H1 (cell line): Measurements from ENCODE around the gene PPP4R4. TPM values are rescaled to one million over a fixed set of nuclear protein-coding genes. Genes with fewer than 3 reads are reported as not detected.

ENCODE experiments used
- CHD1 ChIP-seq: IDR thresholded peaks from 2 replicates; pipeline ENCODE4 v1.6.1; 2012; ENCODE audit warnings: low read depth, low read length, improper control_type of control experiment
- KDM4A ChIP-seq: IDR thresholded peaks from one replicate; pipeline ENCODE4 v1.7.1; 2012; ENCODE audit warnings: low read depth, mild to moderate bottlenecking, moderate library complexity, low read length, inconsistent platforms; ENCODE audit not compliant: severe bottlenecking
- POLR2A ChIP-seq, 2 experiments: IDR thresholded peaks; 1 replicate in 1 of 2; 2 replicates in 1 of 2; pipeline ENCODE4 v1.6.1; 2011; ENCODE audit warnings: low read depth in 2 of 2, low read length in 2 of 2, mild to moderate bottlenecking in 2 of 2; ENCODE audit errors: control extremely low read depth in 1 of 2
- SUZ12 ChIP-seq: fragments of 200-600 bp; sonication (generic); IDR thresholded peaks from 2 replicates; pipeline ENCODE4 v1.6.1; 2012; ENCODE audit warnings: mild to moderate bottlenecking, inconsistent platforms, low read length, moderate library complexity, mixed read lengths
- TAF7 ChIP-seq: optimal IDR thresholded peaks from 2 replicates; pipeline ENCODE3; 2011; ENCODE audit warnings: low read depth, mild to moderate bottlenecking, inconsistent platforms, low read length, moderate library complexity, borderline replicate concordance
- YY1 ChIP-seq: IDR thresholded peaks from 2 replicates; pipeline ENCODE4 v1.6.1; 2011; ENCODE audit warnings: low read depth, mild to moderate bottlenecking, low read length
- polyA plus RNA-seq, 7 experiments: library from polyadenylated mRNA; depleted of rRNA in 3 of 7; stranded (reverse) in 5 of 7; unstranded in 2 of 7; fragments of >200 nt in 5 of 7; fragments of 200-250 nt in 2 of 7; gene quantifications; 1 replicate in 5 of 7; 2 replicates in 1 of 7; 4 replicates in 1 of 7; pipeline versions ENCODE4 v1.2.1 to v1.2.3, GENCODE V29; 2011 to 2013; ENCODE audit warnings: missing spikeins in 2 of 7, mixed read lengths in 2 of 7
- total RNA-seq: library from RNA; stranded (reverse); fragmentation: NEBNext Ultra II Directional; extraction: Animal tissue kit (Norgen Biotek cat#: 25700); gene quantifications from 2 replicates; pipeline ENCODE4 v1.2.1, GENCODE V29; 2021

The PPP4R4 gene
- total and polyA plus RNA-seq, 2 of the 8 experiments (the other 6 are each of a cell fraction or from before 2014, with no cell fraction given), result 3.3 to 9.6 TPM

DNA sequence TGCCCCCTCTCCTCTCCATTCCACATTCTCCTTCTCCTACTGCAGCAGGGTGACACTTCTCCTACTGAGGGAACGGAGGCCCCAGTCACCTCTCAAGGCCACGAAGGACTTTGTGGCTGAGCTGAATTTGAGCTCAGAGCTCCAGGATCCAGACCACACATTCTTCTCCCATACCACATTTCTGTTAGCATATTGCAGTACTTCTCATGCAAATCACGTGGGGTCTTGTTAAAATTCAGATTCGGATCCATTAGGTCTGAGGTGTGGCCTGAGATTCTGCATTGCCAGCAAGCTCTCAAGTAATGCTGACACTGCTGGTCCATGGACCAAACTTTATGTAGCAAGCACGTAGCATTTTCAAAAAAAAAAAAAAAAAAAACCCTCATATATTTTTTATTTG is 35.1 kb upstream of the PPP4R4 start (continued):
- no peak for TF ChIP-seq YY1
- no peak for TF ChIP-seq CHD1
- no peak for TF ChIP-seq SUZ12
- TF ChIP-seq KDM4A, result no peak
- TF ChIP-seq TAF7, result no peak
- no peak for TF ChIP-seq POLR2A (IDR thresholded peaks at IDR 0.05; ENCODE audit: control extremely low read depth in 1 of 2, low read depth in 2 of 2, low read length in 2 of 2)
